SK-N-SH treated with all-trans-retinoic acid at 6 μM for 48 hours (cell line): ENCODE measurements around the gene FANCF.

Source experiments
- ARNTL ChIP-seq: fragments of 450-650 bp; formaldehyde crosslinking; IDR thresholded peaks from 2 replicates; pipeline ENCODE4 v1.5.0; 2020; ENCODE audit warnings: low read depth, mild to moderate bottlenecking, moderate library complexity, borderline replicate concordance
- CREB5 ChIP-seq: fragments of 250-450 bp; sonication (Bioruptor Pico); IDR thresholded peaks from 2 replicates; pipeline ENCODE4 v1.5.1; 2020; ENCODE audit warnings: low read depth, mild to moderate bottlenecking, moderate library complexity
- ESRRG ChIP-seq: fragments of 250-450 bp; sonication (Bioruptor Pico); IDR thresholded peaks from 2 replicates; pipeline ENCODE4 v1.6.1; 2021; ENCODE audit warnings: mild to moderate bottlenecking
- ISL1 ChIP-seq: fragments of 250-450 bp; sonication (Bioruptor Pico); IDR thresholded peaks from 2 replicates; pipeline ENCODE4 v2.1.2; 2022; ENCODE audit warnings: mild to moderate bottlenecking, moderate library complexity
- OSR1 ChIP-seq: fragments of 250-450 bp; sonication (Bioruptor Pico); IDR thresholded peaks from 2 replicates; pipeline ENCODE4 v1.8.0; 2022; ENCODE audit warnings: moderate library complexity, mild to moderate bottlenecking, inconsistent platforms
- PATZ1 ChIP-seq: fragments of 250-450 bp; sonication (Bioruptor Pico); IDR thresholded peaks from 2 replicates; pipeline ENCODE4 v1.8.0; 2020; ENCODE audit warnings: mild to moderate bottlenecking, moderate library complexity, borderline replicate concordance
- PPARA ChIP-seq: fragments of 250-450 bp; sonication (Bioruptor Pico); IDR thresholded peaks from 2 replicates; pipeline ENCODE4 v1.5.0; 2020; ENCODE audit warnings: mild to moderate bottlenecking, borderline replicate concordance
- RARB ChIP-seq: fragments of 250-450 bp; sonication (Bioruptor Pico); IDR thresholded peaks from 2 replicates; pipeline ENCODE4 v1.8.0; 2021; ENCODE audit warnings: mild to moderate bottlenecking, moderate library complexity
- TCF4 ChIP-seq: fragments of 250-450 bp; sonication (Bioruptor Pico); IDR thresholded peaks from 2 replicates; pipeline ENCODE4 v1.8.0; 2021; ENCODE audit warnings: mild to moderate bottlenecking, moderate library complexity, borderline replicate concordance
- ZFP3 ChIP-seq: fragments of 250-450 bp; sonication (Bioruptor Pico); IDR thresholded peaks from 2 replicates; pipeline ENCODE4 v1.5.0; 2020; ENCODE audit warnings: mild to moderate bottlenecking, moderate library complexity
- ZFP30 ChIP-seq: fragments of 450-650 bp; formaldehyde crosslinking; IDR thresholded peaks from 2 replicates; pipeline ENCODE4 v1.5.0; 2022; ENCODE audit warnings: mild to moderate bottlenecking, moderate library complexity
- ZNF70 ChIP-seq: fragments of 450-650 bp; formaldehyde crosslinking; IDR thresholded peaks from 2 replicates; pipeline ENCODE4 v1.5.0; 2020; ENCODE audit warnings: mild to moderate bottlenecking, moderate library complexity
- ZNF8 ChIP-seq: fragments of 450-650 bp; formaldehyde crosslinking; IDR thresholded peaks from 2 replicates; pipeline ENCODE4 v1.5.0; 2020; ENCODE audit warnings: mild to moderate bottlenecking, moderate library complexity

GRCh38 chr11:22635689-22636088 is 10.1 kb upstream of the FANCF start:
- no peak for TF ChIP-seq ZNF70 (CRISPR knock-in tag)
- TF ChIP-seq PATZ1 (CRISPR knock-in tag) = no peak
- no peak for TF ChIP-seq RARB (CRISPR knock-in tag)
- TF ChIP-seq ZFP30 (CRISPR knock-in tag) = no peak
- TF ChIP-seq ARNTL (CRISPR knock-in tag) = no peak
- no peak for TF ChIP-seq ESRRG (CRISPR knock-in tag)
- TF ChIP-seq ZNF8 (CRISPR knock-in tag) = no peak
- TF ChIP-seq OSR1 (CRISPR knock-in tag) = no peak
- no peak for TF ChIP-seq ISL1 (CRISPR knock-in tag)
- TF ChIP-seq TCF4 (CRISPR knock-in tag) = no peak
- TF ChIP-seq ZFP3 (CRISPR knock-in tag) = no peak
- no peak for TF ChIP-seq CREB5 (CRISPR knock-in tag)
- TF ChIP-seq PPARA (CRISPR knock-in tag) = no peak
